Middle frontal gyrus (tissue), 1 donor: ENCODE results near the gene FAM120A.
"Not testable (repeated sequence)": the region's sequence is repeated elsewhere in the genome, so short reads cannot be mapped to it uniquely, and the experiment has no call there.

Experiments used
- DNase-seq: peaks from one replicate; pipeline ENCODE4 v3.0.0-alpha.2; 2015; ENCODE audit warnings: low spot score; ENCODE audit errors: extremely low spot score

Gene FAM120A

DNA sequence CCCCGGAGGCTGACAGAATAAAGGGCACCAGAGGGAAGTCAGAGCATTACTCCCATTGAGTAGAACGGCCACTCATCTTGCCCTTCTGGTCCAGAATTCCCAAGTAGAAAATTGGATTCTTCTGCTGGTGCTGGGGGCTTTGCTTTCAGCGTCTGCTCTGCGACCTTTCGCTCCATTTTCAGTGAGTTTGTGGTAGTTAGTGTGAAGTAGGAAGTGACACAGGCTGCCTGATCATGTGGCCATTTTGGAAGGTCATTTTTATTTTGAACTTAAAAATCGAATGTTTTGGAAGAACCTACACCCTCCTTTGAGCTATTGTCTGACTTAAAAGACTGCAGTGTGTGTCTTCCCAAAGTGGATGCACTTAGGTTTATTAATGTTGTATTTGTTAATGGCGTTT, 58.6 kb downstream of the FAM120A start:
- DNase-seq = no peak

DNA sequence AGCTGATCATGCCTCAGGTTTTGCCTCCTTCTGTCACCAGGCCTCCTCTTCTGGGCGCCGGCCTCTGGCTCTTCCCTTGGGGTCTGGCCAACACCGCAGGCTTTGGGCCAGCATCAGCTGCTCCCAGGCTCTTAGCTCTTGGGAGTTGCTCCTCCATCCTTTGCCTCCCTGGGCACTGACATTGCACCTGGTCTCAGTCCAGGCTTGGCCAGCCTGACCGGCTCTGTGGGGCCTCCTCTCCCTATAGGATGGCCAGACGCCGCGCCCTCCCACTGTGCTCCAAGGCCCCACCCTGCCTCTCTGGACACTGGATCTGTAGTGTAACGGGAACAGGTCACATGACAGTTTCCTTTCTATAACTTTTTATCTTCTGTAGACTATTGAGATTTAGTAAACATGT, 59.7 kb downstream of the FAM120A start:
- not testable (repeated sequence) for DNase-seq

DNA sequence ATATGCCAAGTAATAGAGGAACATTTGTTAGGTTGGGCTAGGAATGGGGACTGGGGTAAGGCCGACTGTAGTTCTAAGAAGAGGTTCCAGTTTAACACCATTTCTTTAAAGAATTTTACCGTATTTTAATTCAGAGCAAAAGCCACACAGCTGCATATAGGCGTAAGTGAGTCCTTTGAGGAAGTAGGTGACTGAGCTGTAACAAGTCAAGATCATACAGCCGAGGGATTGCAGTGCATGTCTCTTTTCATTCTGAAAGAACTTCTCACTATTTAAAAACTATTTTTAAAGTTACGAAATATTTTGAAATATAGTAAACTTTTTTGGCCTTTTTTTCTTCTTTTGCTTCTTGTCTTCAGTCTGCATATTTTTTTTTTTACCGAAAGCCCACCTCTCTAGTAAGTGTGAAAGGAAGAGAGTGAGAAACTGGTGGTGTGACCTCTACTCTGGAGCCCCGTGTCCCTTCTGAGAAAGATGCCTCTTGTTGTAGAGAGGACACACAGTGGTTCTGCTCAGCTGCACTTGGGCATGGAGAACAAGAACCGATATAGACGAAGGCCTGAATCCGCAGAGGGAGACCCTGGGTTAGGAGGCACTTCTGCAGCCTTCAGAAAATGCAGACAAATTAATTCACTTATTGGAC, 60.8 kb downstream of the FAM120A start:
- DNase-seq = not testable (repeated sequence)

GRCh38 chr9:93513606-93514005, 62.1 kb downstream of the FAM120A start:
- DNase-seq = no peak

DNA sequence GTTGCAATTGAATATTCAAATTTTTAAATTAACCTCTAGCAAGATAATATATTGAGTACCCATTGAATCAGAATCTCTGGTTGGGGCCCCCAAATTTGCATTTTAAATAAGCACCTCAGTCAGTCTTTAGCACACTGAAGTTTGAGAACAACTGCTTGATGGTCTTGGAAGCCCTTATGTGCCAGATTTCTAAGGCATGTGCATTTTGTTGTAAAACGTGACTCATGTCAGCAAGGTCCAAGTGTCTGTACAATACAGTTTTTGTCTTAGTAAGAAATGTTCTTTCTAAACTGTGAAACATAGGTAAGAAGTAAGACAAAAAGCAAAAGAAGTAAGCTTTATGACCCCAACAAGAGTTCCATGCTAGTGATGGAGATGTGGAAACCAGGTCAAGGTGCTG, 65.8 kb downstream of the FAM120A start:
- no peak for DNase-seq

GRCh38 chr9:93520523-93520922, 69.0 kb downstream of the FAM120A start:
- DNase-seq = no peak

GRCh38 chr9:93522736-93523135, 71.3 kb downstream of the FAM120A start:
- no peak for DNase-seq

- no peak for DNase-seq
Measured at GRCh38 chr9:93523518-93524144, 72.1 kb downstream of the FAM120A start.

GRCh38 chr9:93525476-93525875, 74.0 kb downstream of the FAM120A start:
- DNase-seq = no peak

DNA sequence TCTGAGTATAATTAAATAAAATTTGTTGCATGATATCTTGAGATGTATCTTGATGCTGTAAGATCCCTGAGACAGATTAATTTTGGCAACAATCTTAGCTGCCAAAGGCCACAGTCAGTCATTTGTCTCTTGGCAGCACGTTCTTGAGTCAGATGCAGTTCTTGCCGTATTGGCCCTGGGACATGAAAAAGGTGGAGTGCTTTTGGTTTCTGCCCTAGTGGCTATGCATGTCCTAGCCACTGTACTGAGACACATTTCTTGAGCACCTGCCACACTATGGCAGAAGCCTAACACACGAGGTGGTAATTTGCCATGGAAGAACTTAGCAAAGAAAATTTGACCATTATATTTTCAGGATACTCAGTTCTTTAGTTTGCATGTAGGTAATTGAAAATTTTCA, 79.9 kb downstream of the FAM120A start:
- DNase-seq = no peak

DNA sequence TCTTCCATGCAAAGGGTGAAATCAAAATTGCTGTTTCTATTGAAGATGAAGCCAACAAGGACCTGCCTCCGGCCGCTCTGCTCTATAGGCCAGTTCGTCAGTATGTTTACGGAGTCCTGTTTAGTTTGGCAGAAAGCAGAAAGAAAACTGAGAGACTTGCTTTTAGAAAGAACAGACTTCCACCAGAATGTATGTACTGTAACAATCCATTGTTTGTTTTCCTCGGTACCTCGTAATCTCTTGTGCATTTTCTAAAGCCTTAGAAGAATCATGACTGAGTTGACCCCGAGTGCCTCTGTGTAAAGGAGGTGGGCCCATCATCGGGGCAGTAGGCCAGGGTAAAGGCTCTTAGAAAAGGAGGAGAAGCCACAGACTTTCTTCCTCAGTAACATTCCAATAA, 80.7 kb downstream of the FAM120A start:
- no peak for DNase-seq

- no peak for DNase-seq
Measured at GRCh38 chr9:93533863-93534262, 82.4 kb downstream of the FAM120A start.

DNA sequence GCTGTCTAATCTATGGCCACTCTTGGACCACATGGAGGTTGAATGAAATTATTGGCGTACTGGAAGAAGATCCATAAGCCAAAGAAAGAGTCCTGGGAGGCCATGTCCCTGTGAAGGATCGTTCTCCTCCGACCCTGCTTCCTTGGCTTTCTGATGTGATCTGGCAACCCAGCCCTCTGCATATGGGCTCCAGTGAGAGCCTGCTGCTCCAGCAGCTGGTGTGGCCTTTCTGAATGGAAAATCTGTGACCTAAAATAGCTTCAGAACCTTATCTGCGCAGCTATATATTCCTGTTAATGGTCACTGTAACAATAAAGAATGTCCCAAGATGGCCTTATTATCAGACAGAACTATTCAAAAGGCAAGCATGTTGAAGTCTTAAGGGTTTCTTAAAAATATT, 84.7 kb downstream of the FAM120A start:
- DNase-seq = no peak

GRCh38 chr9:93536874-93537273, 85.4 kb downstream of the FAM120A start:
- no peak for DNase-seq

DNA sequence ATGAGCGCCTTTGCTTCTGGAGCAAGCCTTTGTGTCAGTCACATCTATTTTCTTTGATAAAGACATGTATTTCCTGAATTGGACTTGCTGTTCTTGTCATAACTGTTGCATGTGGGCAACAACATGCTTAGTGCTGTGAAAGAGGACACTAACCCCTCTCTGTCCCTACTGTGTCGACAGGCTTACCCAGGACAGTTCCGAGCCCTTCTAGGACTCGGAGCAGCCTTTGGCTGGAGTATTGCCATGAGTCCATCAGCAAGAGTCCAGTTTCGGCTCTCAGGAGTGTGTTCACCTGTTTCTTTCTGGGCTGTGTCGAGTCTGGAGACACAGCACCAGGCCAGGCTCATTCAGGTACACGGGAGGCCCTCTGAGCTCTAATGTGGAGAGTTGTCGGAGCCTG, 88.8 kb downstream of the FAM120A start:
- DNase-seq = no peak

GRCh38 chr9:93541005-93541404, 89.5 kb downstream of the FAM120A start:
- DNase-seq = no peak

- DNase-seq = no peak
Measured at GRCh38 chr9:93541581-93542349, 90.3 kb downstream of the FAM120A start.

DNA sequence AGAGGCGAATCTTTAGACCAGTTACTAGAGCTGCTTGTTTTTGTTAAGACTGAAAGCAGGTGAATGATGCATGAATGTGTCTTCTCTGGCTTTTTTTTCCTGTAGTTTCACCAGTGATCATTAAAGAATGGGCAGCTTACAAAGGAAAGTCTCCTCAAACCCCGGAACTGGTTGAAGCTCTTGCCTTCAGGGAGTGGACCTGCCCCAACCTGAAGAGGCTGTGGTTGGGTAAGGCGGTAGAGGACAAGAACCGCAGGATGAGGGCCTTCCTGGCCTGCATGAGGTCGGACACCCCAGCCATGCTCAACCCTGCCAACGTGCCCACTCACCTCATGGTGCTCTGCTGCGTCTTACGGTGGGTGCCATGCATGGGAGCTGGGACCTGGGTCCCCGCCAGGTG, 91.6 kb downstream of the FAM120A start:
- no peak for DNase-seq

- DNase-seq = no peak
Measured at GRCh38 chr9:93546356-93546755, 94.9 kb downstream of the FAM120A start.

DNA sequence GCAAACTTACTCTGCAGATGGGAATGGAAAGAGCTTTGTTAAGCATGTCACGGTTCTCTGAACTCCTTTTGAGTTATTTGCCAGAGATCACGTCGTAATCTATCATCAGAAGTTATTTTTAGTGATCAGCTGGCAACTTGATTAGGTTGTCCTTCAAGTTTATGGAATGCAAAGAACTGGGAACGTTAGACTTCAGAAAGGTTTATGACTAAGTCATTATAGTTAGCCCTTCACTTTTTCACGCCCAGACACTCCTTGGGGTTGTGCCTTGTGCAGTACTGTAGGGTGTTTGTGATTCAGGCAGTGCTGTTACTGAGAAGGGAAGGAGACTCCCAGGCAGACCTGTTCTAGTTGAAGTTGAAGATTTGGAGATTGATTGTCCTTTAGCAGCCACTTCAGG, 98.1 kb downstream of the FAM120A start:
- DNase-seq = no peak

- no peak for DNase-seq
Measured at GRCh38 chr9:93552923-93553322, 101.4 kb downstream of the FAM120A start.

GRCh38 chr9:93555370-93555769, 103.9 kb downstream of the FAM120A start:
- no peak for DNase-seq
